ENCODE measurements around the gene IQCE.

The IQCE gene

DNA sequence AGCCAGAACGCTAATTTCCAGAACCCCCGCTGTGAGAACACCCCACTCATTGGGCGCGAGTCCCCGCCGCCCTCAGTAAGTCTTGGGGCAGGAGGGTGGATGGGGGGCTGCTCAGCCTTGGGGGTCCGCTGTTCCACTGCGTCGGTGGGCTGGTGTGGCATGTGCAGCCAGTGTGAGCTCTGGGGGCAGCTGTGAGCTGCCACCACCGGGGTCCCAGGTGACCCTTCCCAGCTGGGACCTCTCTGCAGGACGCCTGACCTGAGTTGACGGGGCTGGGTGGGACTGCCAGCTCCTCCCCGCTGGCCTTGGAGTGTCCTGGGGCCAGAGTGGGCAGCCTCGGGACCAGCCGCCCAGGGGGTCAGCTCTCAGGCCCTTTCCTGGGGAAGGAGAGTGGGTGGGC is 100.2 kb downstream of the IQCE start:
- H3K9me3 ChIP-seq (ENCODE audit: severe bottlenecking) = no peaks in the 10 kb centered on the region
- H3K27ac ChIP-seq = no peak overlapping the region

GRCh38 chr7:2659556-2660358 is 101.0 kb downstream of the IQCE start:
- no peak for DNase-seq

More for the DNA sequence above, 100.2 kb downstream of the IQCE start:
- peaks cover 57% of the 10 kb centered on the region for H3K36me3 ChIP-seq
- no peaks in the 10 kb centered on the region for H3K27me3 ChIP-seq (ENCODE audit: insufficient read depth, low read depth, severe bottlenecking)
- TF ChIP-seq, protein P1, sequence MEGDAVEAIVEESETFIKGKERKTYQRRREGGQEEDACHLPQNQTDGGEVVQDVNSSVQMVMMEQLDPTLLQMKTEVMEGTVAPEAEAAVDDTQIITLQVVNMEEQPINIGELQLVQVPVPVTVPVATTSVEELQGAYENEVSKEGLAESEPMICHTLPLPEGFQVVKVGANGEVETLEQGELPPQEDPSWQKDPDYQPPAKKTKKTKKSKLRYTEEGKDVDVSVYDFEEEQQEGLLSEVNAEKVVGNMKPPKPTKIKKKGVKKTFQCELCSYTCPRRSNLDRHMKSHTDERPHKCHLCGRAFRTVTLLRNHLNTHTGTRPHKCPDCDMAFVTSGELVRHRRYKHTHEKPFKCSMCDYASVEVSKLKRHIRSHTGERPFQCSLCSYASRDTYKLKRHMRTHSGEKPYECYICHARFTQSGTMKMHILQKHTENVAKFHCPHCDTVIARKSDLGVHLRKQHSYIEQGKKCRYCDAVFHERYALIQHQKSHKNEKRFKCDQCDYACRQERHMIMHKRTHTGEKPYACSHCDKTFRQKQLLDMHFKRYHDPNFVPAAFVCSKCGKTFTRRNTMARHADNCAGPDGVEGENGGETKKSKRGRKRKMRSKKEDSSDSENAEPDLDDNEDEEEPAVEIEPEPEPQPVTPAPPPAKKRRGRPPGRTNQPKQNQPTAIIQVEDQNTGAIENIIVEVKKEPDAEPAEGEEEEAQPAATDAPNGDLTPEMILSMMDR (IDR thresholded peaks at IDR 0.05; ENCODE audit: low read depth, low read length) = no peak
- no peak for DNase-seq
- no peak overlapping the region for H3K4me3 ChIP-seq (ENCODE audit: low read depth, low read length)

DNA sequence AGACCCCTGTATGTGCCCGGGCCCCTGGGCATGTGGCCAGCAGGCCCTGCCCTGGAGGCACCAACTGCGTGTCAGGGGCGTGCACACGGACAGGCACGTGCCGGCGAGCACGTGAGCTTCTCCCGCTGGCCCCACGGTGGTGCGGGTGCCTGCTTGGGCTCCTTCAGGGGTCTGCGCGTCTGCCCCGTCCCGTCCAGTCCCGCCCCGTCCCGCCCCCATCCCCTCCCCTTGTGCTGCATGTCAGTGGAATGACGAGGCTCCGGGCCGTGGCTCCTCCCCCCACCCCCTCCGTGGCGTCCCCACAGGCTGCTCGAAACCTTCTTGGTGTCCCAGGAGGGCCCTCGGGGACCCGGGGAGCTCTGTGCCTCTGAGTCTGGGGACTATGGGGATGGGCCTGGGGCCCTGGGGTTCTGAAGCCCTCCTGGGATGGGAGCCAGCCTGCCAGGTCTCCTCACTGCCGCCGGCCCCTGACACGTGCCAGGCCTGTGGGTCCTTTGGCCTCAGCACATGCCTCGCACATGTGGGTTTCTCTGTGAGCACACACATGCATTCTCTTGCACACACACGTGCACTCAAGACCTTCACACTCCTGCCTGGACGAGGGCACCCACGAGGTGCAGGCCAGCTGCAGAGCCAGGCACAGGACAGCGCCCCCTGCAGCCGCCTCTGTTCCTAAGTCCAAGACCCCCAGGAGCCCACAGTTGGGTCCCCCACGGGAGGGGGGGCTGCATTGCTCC is 101.7 kb downstream of the IQCE start:
- Histone ChIP-seq H3K27ac (no peak overlapping the region), H3K27me3 (ENCODE audit: insufficient read depth, low read depth, severe bottlenecking) (no peaks in the 10 kb centered on the region), H3K4me3 (ENCODE audit: low read depth, low read length) (no peak overlapping the region), H3K36me3 (peaks cover 55% of the 10 kb centered on the region), H3K9me3 (ENCODE audit: severe bottlenecking) (no peaks in the 10 kb centered on the region)
- TF ChIP-seq, protein P1 (IDR thresholded peaks at IDR 0.05; ENCODE audit: low read depth, low read length) = peak; percentile 62
- DNase-seq = no peak

More at GRCh38 chr7:2659556-2660358, 101.0 kb downstream of the IQCE start:
- Histone ChIP-seq H3K4me3 (ENCODE audit: low read depth, low read length) (no peak overlapping the region), H3K9me3 (ENCODE audit: severe bottlenecking) (no peaks in the 10 kb centered on the region), H3K27me3 (ENCODE audit: insufficient read depth, low read depth, severe bottlenecking) (no peaks in the 10 kb centered on the region), H3K36me3 (peaks cover 55% of the 10 kb centered on the region), H3K27ac (no peak overlapping the region)
- TF ChIP-seq, protein P1 (IDR thresholded peaks at IDR 0.05; ENCODE audit: low read depth, low read length) = no peak

- TF ChIP-seq, protein P1 (IDR thresholded peaks at IDR 0.05; ENCODE audit: low read depth, low read length) = no peak
- Histone ChIP-seq H3K4me3 (ENCODE audit: low read depth, low read length) (no peak overlapping the region), H3K36me3 (peaks cover 55% of the 10 kb centered on the region), H3K27ac (no peak overlapping the region), H3K9me3 (ENCODE audit: severe bottlenecking) (no peaks in the 10 kb centered on the region), H3K27me3 (ENCODE audit: insufficient read depth, low read depth, severe bottlenecking) (no peaks in the 10 kb centered on the region)
- no peak for DNase-seq
Observed at GRCh38 chr7:2661096-2661449, 102.3 kb downstream of the IQCE start.

GRCh38 chr7:2661602-2662272 is 103.0 kb downstream of the IQCE start:
- H3K27ac ChIP-seq = no peak overlapping the region

More at GRCh38 chr7:2661602-2662272, 103.0 kb downstream of the IQCE start:
- peaks cover 49% of the 10 kb centered on the region for H3K36me3 ChIP-seq
- H3K27me3 ChIP-seq (ENCODE audit: insufficient read depth, low read depth, severe bottlenecking) = no peaks in the 10 kb centered on the region
- TF ChIP-seq, protein P1 (IDR thresholded peaks at IDR 0.05; ENCODE audit: low read depth, low read length) = peak; percentile 24; the same call in 1 of the 2 replicates
- H3K9me3 ChIP-seq (ENCODE audit: severe bottlenecking) = no peaks in the 10 kb centered on the region
- DNase-seq = no peak
- H3K4me3 ChIP-seq (ENCODE audit: low read depth, low read length) = no peak overlapping the region
